Neural progenitor cell (in vitro differentiated cells): ENCODE results near the gene ZNF223. TPM values are rescaled to one million over a fixed set of nuclear protein-coding genes. Genes with fewer than 3 reads are reported as not detected.

Source experiments
- DNase-seq: peaks from one replicate; pipeline ENCODE4 v3.0.0-alpha.2; 2016; ENCODE audit warnings: low spot score
- H2AFZ ChIP-seq: fragments of 200-600 bp; sonication (generic); replicated peaks from 2 replicates; pipeline ENCODE4 v1.6.1; 2016; ENCODE audit warnings: antibody characterized with exemption
- H3F3A ChIP-seq: fragments of 200-600 bp; sonication (generic); 2 replicates; pipeline ENCODE4 v1.6.1; 2016; ENCODE audit warnings: antibody characterized with exemption, low read depth
- H3K27ac ChIP-seq: fragments of 200-600 bp; sonication (generic); 2 replicates; pipeline ENCODE4 v1.5.1; 2016; ENCODE audit warnings: mild to moderate bottlenecking
- H3K27me3 ChIP-seq: fragments of 200-600 bp; sonication (generic); 2 replicates; pipeline ENCODE4 v1.6.1; 2016; ENCODE audit warnings: mild to moderate bottlenecking, moderate library complexity
- H3K36me3 ChIP-seq: fragments of 200-600 bp; sonication (generic); 2 replicates; pipeline ENCODE4 v1.5.1; 2016
- H3K4me1 ChIP-seq: fragments of 200-600 bp; sonication (generic); 2 replicates; pipeline ENCODE4 v1.6.1; 2016; ENCODE audit warnings: mixed run types
- H3K4me2 ChIP-seq: fragments of 200-600 bp; sonication (generic); 2 replicates; pipeline ENCODE4 v1.6.1; 2016
- H3K4me3 ChIP-seq: fragments of 200-600 bp; sonication (generic); 2 replicates; pipeline ENCODE4 v1.5.1; 2016
- H3K79me2 ChIP-seq: fragments of 200-600 bp; sonication (generic); 2 replicates; pipeline ENCODE4 v1.6.1; 2016; ENCODE audit warnings: low read depth
- H3K9ac ChIP-seq: fragments of 200-600 bp; sonication (generic); 2 replicates; pipeline ENCODE4 v1.6.1; 2016
- H3K9me3 ChIP-seq: fragments of 200-600 bp; sonication (generic); 2 replicates; pipeline ENCODE4 v1.5.1; 2016; ENCODE audit warnings: low read depth
- H4K20me1 ChIP-seq: fragments of 200-600 bp; sonication (generic); 2 replicates; pipeline ENCODE4 v1.6.1; 2016; ENCODE audit warnings: low read depth
- H3K27ac Mint-ChIP-seq: 3 replicates; pipeline ENCODE4 v1.8.0; 2021; ENCODE audit warnings: mixed read lengths
- H3K27me3 Mint-ChIP-seq: 2 replicates; pipeline ENCODE4 v1.8.0; 2022; ENCODE audit warnings: low read depth, mild to moderate bottlenecking, inconsistent platforms, moderate library complexity, mixed read lengths; ENCODE audit not compliant: insufficient read depth
- H3K36me3 Mint-ChIP-seq: 3 replicates; pipeline ENCODE4 v1.8.0; 2021; ENCODE audit warnings: mixed read lengths
- H3K4me1 Mint-ChIP-seq: 3 replicates; pipeline ENCODE4 v1.8.0; 2021; ENCODE audit warnings: mixed read lengths
- H3K4me3 Mint-ChIP-seq: 3 replicates; pipeline ENCODE4 v1.8.0; 2021; ENCODE audit warnings: mild to moderate bottlenecking, moderate library complexity, mixed read lengths
- H3K9me3 Mint-ChIP-seq: 3 replicates; pipeline ENCODE4 v1.8.0; 2020; ENCODE audit warnings: mixed read lengths
- EZH2 ChIP-seq: fragments of 200-600 bp; sonication (generic); IDR thresholded peaks from 2 replicates; pipeline ENCODE4 v1.6.1; 2017; ENCODE audit warnings: antibody characterized with exemption, mild to moderate bottlenecking, moderate library complexity
- EZH2phosphoT487 ChIP-seq: fragments of 200-600 bp; sonication (generic); IDR thresholded peaks from 2 replicates; pipeline ENCODE4 v1.6.1; 2017; ENCODE audit warnings: antibody characterized with exemption
- total RNA-seq: library from RNA; depleted of rRNA; stranded (reverse); fragments of >200 nt; gene quantifications from 2 replicates; pipeline ENCODE4 v1.2.3, GENCODE V29; 2015; ENCODE audit warnings: low replicate concordance
- TF ChIP-seq, protein P1 (sequence below): fragments of 200-600 bp; sonication (generic); IDR thresholded peaks from 2 replicates; pipeline ENCODE4 v1.5.1; 2017; ENCODE audit warnings: antibody characterized with exemption, mild to moderate bottlenecking

ZNF223 gene
- total RNA-seq, 1 donor from 2014 or later: 21.1 TPM

DNA sequence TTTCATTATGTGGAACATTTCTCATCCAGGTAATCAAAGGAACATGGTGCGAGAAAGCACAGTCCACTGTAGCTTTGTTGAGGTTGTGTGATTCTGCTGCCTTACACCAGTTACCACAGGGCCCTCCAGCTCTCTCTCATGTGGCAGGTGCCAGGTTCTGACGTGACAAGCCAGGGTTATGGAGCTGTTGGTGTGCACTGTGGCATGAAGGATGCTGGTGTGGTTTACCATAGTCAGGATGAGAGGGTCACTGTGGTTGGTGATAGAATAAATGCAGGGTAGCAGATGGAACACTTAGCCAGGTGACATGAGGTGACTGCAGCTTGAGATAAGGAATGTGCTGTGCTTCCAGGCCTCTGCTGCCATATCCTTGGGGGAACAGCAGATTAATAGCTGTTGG is 7.4 kb downstream of the ZNF223 start:
- no peaks in the 10 kb centered on the region for H3K9me3 Mint-ChIP-seq
- Histone ChIP-seq H2AFZ (no peak overlapping the region), H3K4me2 (no peak overlapping the region), H3K4me1 (no peaks in the 10 kb centered on the region), H3K27me3 (no peaks in the 10 kb centered on the region), H3K27ac (no peak overlapping the region), H3K9ac (no peak overlapping the region), H3K4me3 (no peak overlapping the region), H3F3A (no peaks in the 10 kb centered on the region), H3K79me2 (peaks cover 6% of the 10 kb centered on the region), H3K36me3 (peaks cover 10% of the 10 kb centered on the region), H4K20me1 (no peaks in the 10 kb centered on the region), H3K9me3 (no peaks in the 10 kb centered on the region)
- H3K27ac Mint-ChIP-seq: no peak overlapping the region
- H3K4me1 Mint-ChIP-seq: no peaks in the 10 kb centered on the region
- H3K36me3 Mint-ChIP-seq: peaks cover 47% of the 10 kb centered on the region
- H3K4me3 Mint-ChIP-seq: no peak overlapping the region
- peaks cover 6% of the 10 kb centered on the region for H3K27me3 Mint-ChIP-seq
- TF ChIP-seq, protein P1, sequence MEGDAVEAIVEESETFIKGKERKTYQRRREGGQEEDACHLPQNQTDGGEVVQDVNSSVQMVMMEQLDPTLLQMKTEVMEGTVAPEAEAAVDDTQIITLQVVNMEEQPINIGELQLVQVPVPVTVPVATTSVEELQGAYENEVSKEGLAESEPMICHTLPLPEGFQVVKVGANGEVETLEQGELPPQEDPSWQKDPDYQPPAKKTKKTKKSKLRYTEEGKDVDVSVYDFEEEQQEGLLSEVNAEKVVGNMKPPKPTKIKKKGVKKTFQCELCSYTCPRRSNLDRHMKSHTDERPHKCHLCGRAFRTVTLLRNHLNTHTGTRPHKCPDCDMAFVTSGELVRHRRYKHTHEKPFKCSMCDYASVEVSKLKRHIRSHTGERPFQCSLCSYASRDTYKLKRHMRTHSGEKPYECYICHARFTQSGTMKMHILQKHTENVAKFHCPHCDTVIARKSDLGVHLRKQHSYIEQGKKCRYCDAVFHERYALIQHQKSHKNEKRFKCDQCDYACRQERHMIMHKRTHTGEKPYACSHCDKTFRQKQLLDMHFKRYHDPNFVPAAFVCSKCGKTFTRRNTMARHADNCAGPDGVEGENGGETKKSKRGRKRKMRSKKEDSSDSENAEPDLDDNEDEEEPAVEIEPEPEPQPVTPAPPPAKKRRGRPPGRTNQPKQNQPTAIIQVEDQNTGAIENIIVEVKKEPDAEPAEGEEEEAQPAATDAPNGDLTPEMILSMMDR: no peak
- no peak for TF ChIP-seq EZH2
- no peak for TF ChIP-seq EZH2phosphoT487
- DNase-seq: no peak

- Histone ChIP-seq H2AFZ (no peak overlapping the region), H4K20me1 (no peaks in the 10 kb centered on the region), H3K4me2 (no peak overlapping the region), H3K27me3 (no peaks in the 10 kb centered on the region), H3K9ac (no peak overlapping the region), H3K36me3 (peaks cover 14% of the 10 kb centered on the region), H3K4me1 (no peaks in the 10 kb centered on the region), H3K4me3 (no peak overlapping the region), H3K79me2 (no peaks in the 10 kb centered on the region), H3F3A (no peaks in the 10 kb centered on the region), H3K9me3 (peaks cover 4% of the 10 kb centered on the region), H3K27ac (no peak overlapping the region)
- Mint-ChIP-seq H3K4me1 (no peaks in the 10 kb centered on the region), H3K4me3 (no peak overlapping the region), H3K9me3 (peaks cover 6% of the 10 kb centered on the region), H3K27ac (no peak overlapping the region), H3K36me3 (peaks cover 43% of the 10 kb centered on the region), H3K27me3 (peaks cover 4% of the 10 kb centered on the region)
- TF ChIP-seq EZH2phosphoT487: no peak
- TF ChIP-seq, protein P1: no peak
- TF ChIP-seq EZH2: no peak
- no peak for DNase-seq
Observed at GRCh38 chr19:44061038-44061437, 9.2 kb downstream of the ZNF223 start.

- H3K27ac Mint-ChIP-seq: no peak overlapping the region
- Histone ChIP-seq H3K4me1 (no peaks in the 10 kb centered on the region), H3K27me3 (no peaks in the 10 kb centered on the region), H3K27ac (no peak overlapping the region), H3K79me2 (no peaks in the 10 kb centered on the region), H3K9ac (no peak overlapping the region), H2AFZ (no peak overlapping the region), H3K9me3 (peaks cover 12% of the 10 kb centered on the region), H3K4me2 (no peak overlapping the region), H3K4me3 (no peak overlapping the region), H4K20me1 (no peaks in the 10 kb centered on the region), H3F3A (no peaks in the 10 kb centered on the region), H3K36me3 (peaks cover 35% of the 10 kb centered on the region)
- no peaks in the 10 kb centered on the region for H3K27me3 Mint-ChIP-seq
- H3K4me3 Mint-ChIP-seq: no peak overlapping the region
- peaks cover 40% of the 10 kb centered on the region for H3K36me3 Mint-ChIP-seq
- H3K4me1 Mint-ChIP-seq: peaks cover under 1% of the 10 kb centered on the region
- no peak for DNase-seq
- TF ChIP-seq, protein P1: no peak
- TF ChIP-seq EZH2phosphoT487: no peak
- TF ChIP-seq EZH2: no peak
- peaks cover 36% of the 10 kb centered on the region for H3K9me3 Mint-ChIP-seq
Observed at GRCh38 chr19:44066305-44066704, 14.5 kb downstream of the ZNF223 start.

- peaks cover 42% of the 10 kb centered on the region for H3K9me3 Mint-ChIP-seq
Observed at GRCh38 chr19:44069415-44069814, 17.6 kb downstream of the ZNF223 start.

More at GRCh38 chr19:44069415-44069814, 17.6 kb downstream of the ZNF223 start:
- Histone ChIP-seq H3K4me3 (no peak overlapping the region), H3K9me3 (peaks cover 12% of the 10 kb centered on the region), H4K20me1 (no peaks in the 10 kb centered on the region), H3K27ac (no peak overlapping the region), H2AFZ (no peak overlapping the region), H3K79me2 (no peaks in the 10 kb centered on the region), H3F3A (no peaks in the 10 kb centered on the region), H3K27me3 (peaks cover 9% of the 10 kb centered on the region), H3K36me3 (peaks cover 28% of the 10 kb centered on the region), H3K4me1 (peaks cover 8% of the 10 kb centered on the region), H3K9ac (no peak overlapping the region), H3K4me2 (no peak overlapping the region)
- Mint-ChIP-seq H3K4me1 (peaks cover 16% of the 10 kb centered on the region), H3K36me3 (peaks cover 36% of the 10 kb centered on the region), H3K27ac (no peak overlapping the region), H3K4me3 (no peak overlapping the region), H3K27me3 (peaks cover 9% of the 10 kb centered on the region)
- TF ChIP-seq EZH2 (no peak), EZH2phosphoT487 (no peak)
- TF ChIP-seq, protein P1: no peak
- DNase-seq: no peak
